ENCODE results near the gene EHMT1.

The EHMT1 gene
- total RNA-seq: 132 reads per million, percentile 87 among the genes with 10 or more reads in this experiment

DNA sequence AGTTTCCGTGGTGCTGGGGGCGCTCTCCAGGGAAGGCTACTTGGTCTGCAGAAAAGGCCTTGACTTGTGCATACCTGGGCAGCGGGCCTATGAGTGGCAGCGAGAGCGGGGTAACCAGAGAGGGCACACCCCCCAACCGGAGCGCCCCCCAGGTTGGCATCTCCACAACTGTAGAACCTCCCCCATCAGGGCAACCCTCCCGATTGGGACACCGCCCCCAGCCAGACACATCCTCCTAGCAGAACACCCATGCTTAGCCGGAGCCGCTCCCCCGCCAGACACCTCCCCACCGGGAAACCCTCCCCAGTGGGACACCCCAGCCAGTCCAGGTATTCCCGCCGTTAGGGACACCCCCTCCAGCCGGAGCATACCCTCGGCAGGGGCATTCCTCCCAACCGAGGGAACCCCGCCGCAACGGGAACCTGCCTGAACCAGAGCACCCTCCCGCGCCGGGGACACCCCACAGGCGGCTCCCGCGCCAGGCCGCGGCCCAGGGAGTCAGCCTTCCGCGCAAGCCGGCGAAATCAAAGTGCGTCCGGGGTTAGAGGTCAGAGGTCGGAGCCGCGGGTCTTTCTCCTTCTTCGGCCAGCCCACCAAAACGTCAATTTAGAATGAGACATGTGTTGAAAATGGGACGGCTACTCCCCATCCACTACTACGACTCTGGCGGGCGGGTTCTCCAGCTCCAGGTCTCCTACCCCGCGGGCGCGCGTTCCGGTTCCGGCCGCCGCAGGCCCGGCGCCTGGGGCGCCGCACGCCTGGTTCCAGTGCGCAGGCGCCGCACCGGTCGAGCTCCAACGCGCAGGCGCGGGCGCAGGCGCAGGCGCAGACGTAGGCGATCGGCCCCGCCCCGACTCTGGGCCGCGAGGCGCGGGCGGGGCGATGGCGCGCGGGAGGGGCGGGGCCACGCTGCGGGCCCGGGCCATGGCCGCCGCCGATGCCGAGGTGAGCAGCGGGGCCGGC, at the start of gene EHMT1:
Gene EHMT1 (plus strand): TSS at position 901 of the 963 bp plus-strand sequence. CDS start 24 bp downstream, at position 925.
- peak; percentile 87 for DNase-seq

GRCh38 chr9:137569609-137570203, 49.1 kb upstream of the EHMT1 start:
- DNase-seq: no peak

GRCh38 chr9:137570566-137570965, 48.2 kb upstream of the EHMT1 start:
- DNase-seq: no peak

DNA sequence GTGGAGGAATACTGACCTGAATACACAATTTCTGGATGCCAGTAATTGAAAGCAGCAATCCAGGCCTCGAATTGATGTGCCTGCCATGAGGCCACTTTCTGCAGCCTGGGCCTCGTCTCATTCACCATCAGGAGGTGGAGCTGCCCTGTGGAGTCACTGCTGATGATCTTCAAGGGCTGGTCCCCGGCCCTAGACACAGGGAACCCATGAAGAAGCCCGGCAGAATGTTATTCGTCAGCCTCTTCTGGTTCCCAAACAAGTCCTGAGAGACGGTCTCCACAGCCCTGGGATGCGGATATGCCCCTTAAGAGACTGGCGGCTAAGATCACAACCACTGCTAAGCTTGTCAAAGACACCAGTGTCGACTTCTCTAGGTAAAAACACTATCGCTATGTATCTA, 44.6 kb upstream of the EHMT1 start:
- no peak for DNase-seq

GRCh38 chr9:137575364-137575715, 43.5 kb upstream of the EHMT1 start:
- no peak for DNase-seq

- DNase-seq: no peak
These were observed 42.9 kb upstream of the EHMT1 start for GRCh38 chr9:137575716-137576411.

DNA sequence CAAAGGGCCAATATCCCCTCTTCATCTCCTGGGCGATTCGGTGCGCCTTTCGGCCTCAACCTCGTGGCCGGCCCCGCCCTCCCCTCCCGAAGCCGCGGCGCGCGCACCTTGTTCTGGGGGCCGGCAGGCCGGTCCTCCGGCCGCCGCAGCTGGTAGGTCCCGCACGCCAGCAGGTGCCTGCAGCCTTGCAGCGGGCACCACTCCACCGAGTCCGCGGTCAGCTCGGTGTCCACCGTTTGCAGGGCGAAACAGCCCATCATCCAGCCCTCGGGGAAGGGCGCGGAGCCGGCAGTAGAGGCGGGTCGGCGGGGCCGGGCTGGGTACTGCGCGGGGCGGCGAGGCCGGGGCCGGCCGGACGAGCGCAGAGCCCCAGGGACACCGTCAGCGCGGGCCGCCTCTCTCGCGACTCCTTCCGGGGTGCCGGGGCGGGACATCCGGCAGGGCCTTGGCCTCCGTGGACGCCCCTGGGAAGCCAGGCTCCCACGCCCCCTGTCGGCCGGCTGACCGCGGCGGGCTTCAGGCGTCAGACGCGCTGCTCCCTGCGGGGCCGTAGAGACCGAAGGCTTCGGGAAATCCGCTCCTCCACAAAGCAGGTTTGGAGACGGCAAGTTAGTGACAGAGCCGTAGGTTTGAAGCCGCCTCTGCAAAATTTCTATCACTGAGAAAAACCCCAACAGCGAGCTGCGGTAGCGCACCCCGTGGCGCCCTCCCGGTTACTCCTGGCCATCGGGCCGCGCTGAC, 40.1 kb upstream of the EHMT1 start, which contains the start of gene DPH7:
Gene DPH7 (minus strand): TSS at position 408 of the 741 bp plus-strand sequence. CDS start 148 bp downstream, at position 260.
- DNase-seq: peak; percentile 96

- DNase-seq: no peak
These were observed 39.6 kb upstream of the EHMT1 start for GRCh38 chr9:137579259-137579604.

- DNase-seq: no peak
These were observed 38.4 kb upstream of the EHMT1 start for GRCh38 chr9:137580209-137580953.

GRCh38 chr9:137580954-137581322, 37.9 kb upstream of the EHMT1 start:
- no peak for DNase-seq

GRCh38 chr9:137581361-137582285, 37.2 kb upstream of the EHMT1 start:
- DNase-seq: no peak

GRCh38 chr9:137582286-137582860, 36.4 kb upstream of the EHMT1 start:
- DNase-seq: no peak

DNA sequence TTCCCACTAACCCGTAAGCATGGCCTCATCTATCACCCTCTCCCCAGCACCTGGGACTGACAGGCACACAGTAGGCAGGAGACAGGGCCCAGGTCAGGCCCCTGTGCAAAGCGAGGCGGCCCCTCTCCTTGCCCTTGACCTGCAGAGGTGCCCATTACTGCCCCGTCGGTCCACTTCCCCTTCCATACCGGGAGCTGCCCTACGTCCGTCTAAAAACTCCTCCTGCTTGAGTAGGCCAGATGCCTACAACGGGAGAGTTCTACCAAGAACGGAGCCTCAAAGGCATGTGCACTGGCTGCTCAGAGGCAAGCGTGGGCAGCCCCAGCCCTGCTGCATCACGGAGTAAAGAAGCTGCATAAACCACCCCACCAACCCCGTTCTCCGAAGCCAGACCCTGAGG, 35.5 kb upstream of the EHMT1 start:
- no peak for DNase-seq

DNA sequence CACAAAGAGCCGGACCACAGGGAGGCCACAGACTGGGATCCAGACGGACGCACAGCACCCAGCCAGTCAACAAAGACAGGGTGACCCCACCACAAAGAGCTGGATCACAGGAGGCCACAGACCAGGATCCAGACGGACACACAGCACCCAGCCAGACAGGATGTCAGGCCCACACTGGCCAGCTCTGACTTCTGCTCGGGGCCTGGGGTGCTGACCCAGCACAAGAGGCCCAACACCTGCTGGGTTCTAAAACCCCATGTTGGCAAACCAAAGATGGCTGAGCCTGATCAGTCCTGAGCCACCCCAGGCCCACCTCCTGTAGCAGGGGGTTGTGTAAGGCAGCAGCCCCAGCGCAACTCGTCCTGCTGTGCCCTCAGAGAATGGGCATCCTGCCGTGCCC, 34.8 kb upstream of the EHMT1 start:
- no peak for DNase-seq

DNA sequence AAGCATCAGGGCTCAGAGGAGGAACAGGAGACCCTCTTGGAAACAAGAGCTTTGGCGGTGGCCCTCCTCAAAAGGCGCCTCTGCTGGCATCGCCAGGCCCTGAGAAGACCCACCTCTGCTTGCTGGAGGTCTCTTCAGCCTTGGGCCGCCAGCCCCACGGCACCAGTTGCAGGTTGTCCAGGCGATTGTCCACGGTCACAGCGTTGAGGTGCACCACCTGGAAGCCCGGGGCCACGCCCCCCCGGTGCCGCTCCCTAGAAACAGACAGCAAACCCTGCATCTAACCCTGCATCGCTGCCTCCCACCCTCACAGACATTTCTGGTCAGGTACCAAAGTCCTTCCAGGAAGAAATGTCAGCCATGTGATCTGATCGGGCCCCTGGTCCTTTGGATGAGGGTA, 32.0 kb upstream of the EHMT1 start:
- DNase-seq: no peak

GRCh38 chr9:137588311-137588710, 30.5 kb upstream of the EHMT1 start:
- DNase-seq: no peak

GRCh38 chr9:137588891-137589290, 29.9 kb upstream of the EHMT1 start:
- DNase-seq: no peak

DNA sequence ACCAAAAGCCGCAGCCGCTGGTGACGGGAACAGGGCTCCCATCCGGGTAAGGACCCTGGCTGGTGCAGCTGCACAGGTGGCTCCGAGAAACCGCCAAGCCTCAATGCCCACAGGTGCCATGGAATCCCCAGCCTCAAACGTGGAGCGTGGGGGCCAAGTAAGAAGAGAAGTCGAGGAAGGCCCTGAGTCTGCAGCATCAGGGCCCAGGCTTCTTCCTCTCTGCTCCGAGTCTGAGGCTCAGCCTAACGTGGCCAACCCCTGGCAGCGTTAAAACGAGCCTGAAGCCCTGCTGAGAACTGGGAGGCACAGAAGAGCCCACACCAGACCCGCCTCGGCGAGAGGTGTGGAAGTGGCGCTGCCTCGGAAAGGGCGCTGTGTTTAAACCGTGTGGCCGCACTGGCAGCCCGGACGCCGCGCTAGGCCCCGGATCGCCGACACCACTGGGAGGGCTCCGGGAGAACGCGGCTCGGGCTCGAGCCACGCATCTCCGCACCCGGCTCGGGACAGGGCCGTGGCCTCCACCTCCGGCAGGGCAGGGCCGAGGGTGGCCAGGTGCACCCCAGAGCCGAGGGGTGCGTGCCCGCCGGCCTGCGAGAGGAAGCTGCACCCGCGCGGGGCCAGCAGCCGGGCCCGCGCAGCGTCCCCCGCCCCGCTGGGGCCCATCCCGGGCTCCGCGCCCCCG, 29.2 kb upstream of the EHMT1 start:
- DNase-seq: no peak

DNA sequence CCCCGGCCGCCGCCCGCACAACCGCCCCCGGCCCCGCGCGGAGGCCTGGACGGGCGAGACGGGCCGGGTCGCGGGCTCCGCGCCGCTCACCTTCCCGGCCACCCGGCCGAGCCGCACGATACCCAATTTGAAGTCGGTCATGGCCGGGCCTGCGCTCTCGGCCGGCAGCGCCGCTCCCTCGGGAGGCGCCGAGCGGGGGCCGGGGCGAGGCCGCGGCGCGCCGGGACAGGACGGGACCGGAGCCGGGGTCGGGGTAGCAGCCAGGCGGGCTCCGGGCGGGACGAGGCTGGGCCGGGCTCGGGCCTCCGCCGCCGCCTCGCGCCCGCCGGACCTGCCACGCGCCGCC, 28.7 kb upstream of the EHMT1 start:
- DNase-seq: no peak

All from effector CD4-positive, alpha-beta T cell (primary cell).